Eye (tissue), 1 donor: ENCODE measurements around the gene ZBTB20.
A peak's percentile ranks its signal among the peaks of the same experiment; 100 is the strongest.

Source experiments
- DNase-seq: peaks from one replicate; pipeline ENCODE4 v3.0.0-alpha.2; 2015

ZBTB20 gene

DNA sequence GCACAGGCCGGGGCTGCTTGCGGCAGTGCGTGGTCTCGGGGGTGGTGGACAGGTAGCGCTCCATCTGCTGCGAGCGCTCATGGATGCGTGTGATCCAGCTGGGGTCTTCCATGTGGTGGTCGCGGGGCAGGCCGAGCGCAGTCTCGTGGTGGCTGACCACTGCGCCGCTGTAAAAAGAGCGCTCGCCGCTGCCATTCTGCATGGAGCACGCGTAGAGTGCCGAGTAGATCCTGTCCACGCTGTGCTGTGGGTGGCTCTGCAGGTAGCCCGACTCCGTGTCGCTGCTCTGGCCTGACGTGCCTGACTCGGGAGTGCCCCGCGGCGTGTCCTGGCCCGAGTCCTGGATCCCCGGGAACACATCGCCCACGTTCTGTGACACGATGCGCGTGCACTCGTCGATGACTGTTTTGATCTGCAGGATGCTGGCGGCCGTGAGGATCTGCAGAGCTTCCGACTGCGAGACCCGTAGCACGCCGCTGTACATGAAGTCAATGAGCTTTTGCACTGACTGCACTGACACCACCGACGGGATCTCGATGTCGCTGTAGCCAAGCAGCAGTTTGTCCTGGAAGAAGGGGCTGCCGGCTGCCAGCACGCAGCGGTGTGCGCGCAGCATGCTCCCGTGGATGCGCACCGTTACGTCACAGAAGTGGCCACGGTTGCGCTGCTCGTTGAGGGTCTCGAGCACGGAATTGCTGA is 795.8 kb downstream of the ZBTB20 start:
- no peak for DNase-seq

DNA sequence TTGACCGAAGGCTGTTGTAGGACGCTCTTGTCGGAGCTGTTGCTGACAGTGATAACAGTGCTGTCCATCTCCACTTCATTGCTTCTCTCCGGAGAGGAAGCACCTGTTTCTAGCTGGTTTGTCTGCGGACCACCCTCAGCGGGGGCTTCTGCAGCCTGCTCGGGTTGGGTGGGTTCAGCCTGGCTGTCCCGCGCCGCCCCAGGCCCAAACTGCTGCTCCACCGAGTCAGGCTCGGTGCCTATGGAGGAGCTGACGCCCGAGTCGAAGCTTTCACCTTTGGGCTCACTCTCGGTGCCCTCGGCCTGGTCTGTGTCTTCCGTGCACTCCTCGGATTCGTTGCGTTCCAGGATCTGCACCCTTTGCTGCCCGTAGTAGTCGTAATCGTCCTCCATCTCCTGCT is 796.4 kb downstream of the ZBTB20 start:
- DNase-seq = no peak

DNA sequence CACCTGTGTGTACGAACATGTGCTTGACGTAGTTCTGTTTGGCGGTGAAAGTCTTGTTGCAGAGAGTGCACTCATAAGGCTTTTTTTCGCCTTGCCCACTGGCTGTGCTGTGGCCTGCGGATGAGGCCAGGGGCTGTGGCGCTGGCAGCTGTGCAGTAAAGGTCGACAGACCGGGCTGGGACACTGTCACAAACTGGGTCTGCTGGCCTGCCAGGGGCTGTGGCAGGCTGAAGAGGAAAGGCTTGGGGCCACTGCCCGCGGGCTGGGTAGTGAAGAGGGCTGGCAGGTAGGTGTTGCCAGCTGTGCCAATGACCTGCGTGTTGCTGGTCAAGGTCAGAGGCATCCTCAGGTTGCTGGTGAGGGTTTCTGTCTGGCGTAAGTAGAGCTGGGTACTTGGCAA is 796.8 kb downstream of the ZBTB20 start:
- DNase-seq = no peak

DNA sequence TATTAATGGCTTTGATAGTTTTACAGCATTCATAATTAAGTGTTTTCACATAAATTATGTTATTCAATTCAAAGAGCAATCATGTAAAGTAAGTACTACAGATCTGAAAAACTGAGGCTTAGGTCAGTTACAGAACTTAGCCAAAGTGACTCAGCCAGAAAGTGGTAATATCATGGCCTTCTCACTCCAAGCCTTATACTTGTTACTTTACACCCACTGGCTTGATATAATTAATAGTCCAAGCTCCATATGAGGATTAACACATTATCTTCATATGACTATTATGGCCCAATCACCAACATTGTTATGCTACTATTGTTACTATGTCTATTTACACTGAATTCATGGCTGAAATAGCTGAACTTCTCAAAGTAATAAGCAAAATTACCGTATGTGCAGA is 802.6 kb downstream of the ZBTB20 start:
- no peak for DNase-seq

DNA sequence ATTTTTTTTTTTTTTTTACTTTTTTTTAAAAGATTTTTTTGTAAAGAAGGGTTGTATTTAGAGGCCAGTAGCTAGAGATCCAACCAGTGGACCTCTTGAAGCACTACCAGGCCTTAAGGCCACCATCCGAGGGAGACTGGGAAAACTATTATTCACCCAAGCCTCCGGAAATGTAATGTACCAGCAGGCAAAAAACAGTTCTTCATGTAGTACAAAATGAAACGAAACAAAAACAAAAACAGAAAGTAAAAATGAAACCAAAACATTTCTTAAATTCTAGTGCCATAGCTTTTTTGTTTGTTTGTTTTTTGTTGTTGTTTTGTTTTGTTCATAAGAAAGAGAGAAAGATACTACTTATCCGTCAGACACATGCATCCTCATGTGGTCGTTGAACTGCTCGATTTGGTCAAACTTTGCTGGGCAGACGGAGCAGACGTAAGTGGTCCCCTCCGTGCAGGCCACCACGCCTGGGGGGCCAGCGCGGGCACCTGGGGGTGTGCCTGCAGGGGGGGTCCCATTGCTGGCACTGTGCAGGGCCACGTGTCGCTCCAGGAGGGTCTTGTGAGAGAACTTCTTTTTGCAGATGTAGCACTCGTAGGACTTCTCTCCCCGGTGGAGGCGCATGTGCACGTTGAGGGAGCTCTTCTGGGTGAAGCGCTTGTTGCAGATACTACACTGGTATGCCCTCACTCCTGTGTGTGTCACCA is 808.3 kb downstream of the ZBTB20 start:
- no peak for DNase-seq

DNA sequence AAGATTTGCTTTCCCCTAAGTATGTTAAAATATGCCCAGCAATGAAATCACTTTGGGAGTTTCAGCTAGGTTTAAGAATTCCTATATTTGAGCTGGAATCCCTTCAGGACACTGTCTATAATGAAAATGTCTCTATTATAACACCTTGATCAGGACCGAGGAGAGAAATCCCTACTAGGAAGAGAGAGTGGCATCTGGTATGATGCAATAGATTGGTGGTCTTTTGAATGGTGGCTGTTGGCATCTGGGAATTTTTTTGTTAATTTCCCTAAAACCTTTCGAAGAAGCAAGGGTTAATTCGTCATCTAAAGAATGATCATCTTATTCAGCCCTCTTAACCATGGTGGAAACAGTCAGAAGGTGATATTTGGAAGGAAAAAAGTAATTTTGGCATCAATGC is 810.2 kb downstream of the ZBTB20 start:
- DNase-seq = no peak

DNA sequence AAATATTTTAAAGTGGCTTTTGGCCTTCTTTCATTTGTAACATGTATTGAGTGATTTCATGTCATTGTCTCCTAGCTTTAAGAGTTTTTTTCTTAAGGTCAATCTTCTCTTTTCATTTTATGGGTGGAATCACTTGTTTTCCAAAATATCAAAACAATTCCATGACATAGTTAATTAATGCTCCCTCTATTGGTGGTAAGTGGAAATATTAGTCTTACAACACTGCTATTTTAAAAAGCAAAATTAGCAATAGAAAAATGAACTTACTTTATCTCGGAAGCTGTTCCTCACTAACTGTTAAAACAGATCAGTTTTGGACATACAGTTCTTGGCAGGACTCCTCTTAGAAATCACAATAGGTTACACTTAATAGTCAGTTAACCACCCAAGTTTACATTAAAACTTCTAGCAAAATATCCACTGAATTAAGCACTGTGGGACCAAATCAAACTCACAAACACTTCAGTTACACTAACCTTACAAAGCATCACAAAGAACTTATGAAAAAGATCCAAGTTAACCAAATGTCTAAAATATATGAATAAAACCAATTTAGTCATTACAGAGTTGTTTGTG is 810.9 kb downstream of the ZBTB20 start:
- no peak for DNase-seq

DNA sequence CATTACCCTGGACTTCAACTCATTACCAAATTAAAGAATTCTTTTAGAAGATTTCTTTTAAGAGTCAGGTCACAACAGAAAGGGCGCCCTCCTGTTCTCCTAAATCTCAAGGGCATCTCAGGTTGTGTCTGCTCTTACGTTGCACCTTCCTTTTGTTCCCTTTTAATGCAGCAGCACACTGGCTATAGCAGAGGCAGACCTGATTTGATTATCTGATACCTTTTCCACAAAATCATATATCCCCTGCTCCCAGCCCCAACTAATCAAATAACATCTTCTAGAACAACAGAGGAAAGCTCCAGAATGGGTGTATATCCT is 813.2 kb downstream of the ZBTB20 start:
- no peak for DNase-seq

DNA sequence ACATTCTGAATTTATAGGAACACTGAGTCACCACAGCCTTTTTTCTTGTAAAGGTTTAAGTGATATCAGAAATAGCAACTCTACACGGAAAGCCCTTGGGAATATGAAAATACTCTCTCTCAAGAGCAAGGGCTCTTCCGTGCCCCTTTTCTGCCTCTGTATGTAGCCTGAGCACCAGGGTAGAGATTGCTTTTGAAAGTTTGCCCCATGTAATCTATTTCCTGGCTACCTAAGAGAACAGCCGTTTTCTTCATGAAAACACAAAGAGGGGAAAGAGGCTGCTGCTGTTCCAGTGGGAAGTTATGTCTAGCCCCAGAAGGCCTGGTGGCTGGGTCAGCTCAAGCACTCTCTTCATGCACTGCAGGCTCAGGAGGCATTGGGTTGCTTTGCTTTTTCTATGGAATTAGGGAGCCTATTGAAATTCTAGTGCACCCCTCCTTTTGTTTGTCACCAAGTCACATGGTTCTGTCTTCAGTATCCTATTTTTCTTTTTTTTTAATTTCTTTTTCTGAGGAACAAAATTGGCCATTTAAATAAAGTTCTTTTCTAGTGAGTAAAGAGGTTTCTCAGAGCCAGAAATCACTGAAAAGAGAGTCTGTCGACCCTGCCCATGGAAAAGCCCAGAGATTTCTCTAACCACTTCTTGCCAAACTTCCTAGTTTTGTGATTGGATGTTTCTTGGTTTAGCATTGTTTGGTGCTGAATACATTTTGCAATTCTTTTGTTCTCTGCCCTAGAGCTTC is 813.7 kb downstream of the ZBTB20 start:
- DNase-seq = no peak

DNA sequence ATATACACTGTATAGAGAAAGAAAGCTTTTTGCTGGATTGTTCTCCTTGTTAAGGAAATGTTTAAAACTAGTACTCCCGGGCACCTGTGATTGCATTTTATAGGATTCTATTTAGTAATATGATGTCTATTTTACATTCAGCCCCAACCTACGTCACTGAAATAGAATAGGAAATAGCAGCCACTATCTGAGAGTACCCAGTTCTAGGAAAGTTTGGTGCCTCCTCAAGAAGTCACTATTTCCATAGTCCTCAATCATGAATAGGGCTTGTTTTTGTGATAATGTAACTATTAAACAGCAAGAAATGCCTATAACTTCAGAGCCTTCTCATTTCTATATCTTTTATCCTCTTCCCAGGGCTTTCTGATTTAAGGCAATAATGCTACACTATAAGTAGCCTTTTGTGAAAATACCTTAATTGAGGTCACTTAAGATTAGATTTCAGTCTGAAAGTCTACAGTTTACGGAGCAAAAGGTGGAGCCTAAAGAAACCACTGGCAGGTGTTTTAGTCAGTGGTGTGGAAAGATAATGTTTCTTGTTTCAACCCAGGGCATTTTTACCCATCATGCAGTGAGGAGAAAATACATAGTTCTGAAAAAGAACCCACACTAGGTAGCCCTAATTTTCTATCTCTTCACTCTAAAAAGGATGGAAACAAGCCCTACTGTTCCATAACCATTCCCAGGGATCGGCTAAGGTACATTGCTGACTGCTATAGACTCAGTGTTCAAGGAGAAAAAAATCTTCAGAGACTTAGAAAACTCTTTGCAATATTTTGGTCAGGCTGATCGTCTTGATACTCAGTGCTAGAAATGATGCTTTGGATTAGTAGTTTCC is 814.5 kb downstream of the ZBTB20 start:
- DNase-seq = no peak

DNA sequence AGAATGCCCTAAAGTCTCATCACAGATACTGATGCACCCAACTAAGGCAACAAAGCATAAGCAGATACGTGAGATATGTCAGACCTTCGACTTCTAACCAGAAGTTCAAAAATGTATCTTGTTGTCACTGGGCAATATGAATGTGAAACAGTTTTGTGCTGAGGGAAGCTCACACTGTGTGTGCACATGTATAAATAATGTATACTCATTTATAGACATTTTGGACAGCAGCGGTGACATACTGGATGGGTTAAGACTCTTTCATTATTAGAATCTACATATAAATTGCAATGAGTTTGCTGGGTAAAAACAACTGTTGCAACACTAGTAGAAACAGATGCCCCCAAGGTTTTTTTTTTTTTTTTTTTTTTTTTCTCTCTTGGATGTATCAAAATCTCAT is 815.4 kb downstream of the ZBTB20 start:
- DNase-seq = no peak

DNA sequence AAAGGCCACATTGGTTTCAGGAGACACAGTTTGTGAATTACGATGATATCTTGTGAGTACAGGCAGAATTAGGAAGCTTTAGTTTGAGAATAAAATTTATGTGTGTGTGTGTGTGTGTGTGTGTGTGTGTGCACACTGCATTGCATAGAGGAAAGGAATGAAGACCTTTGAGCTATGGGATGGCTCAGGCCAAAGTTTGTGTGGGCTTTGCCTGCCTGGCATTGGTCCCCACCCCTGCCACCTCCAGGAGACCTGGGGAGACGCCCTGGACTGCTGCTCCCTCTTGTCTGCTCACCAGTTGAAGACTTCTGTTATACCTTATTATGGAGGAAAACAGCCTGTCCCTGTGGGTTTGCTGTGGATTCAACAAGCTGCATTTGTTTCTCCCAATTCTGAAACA is 816.1 kb downstream of the ZBTB20 start:
- DNase-seq = no peak

DNA sequence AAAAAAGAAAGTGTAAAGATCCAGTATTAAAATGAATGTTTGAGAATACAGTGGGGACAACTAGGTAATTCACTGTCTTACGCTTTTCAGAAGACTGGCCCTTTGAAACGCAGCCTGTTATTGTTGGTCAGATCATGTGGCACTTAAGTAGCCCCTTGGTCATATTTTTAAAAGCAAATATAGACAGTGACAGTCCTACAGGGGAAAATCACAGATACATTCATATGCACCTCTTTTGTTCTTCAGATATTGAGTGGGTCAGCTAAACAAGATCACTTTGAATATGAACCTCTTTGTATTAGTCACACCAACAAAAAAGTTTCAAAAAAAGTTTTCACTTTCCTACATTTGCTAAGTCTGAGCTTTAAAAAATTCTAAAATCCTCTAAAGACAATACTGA is 817.3 kb downstream of the ZBTB20 start:
- DNase-seq = no peak

DNA sequence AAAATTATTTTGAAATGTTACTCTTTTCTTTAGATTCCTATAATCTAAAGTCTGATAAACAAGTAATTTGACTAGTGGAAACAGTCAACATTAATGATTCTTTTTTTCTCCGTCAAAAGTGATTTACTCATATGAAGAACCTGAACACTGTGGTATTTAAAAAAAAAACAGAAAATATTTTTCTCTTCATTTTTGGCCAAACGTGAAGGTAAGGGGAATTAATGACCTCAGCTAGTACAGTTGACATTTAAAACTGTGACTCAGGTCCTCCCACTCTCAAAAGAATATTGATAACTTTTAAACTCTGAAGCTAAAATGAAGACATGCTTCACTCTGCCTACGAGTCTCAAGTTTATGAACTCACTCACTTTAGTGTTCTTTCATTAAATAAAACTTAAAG is 818.7 kb downstream of the ZBTB20 start:
- no peak for DNase-seq

DNA sequence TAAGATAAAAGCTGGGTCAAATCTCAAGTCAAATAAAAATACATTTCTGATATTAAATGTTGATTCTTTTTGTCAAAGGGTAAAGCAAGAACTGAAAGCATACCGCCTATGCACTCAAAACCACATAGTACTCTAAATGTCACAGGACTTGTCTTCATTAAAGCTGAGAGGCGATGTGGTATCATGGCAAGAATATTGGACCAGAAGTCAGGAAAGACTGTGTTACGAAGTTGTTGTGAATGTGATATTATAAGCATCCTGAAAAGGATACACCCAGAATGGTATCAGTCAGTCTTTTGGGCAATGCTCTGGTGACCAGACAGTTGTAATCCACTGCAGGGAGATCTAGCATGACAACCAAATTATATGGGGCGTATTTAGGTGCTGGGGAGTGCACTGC is 819.4 kb downstream of the ZBTB20 start:
- DNase-seq = no peak

DNA sequence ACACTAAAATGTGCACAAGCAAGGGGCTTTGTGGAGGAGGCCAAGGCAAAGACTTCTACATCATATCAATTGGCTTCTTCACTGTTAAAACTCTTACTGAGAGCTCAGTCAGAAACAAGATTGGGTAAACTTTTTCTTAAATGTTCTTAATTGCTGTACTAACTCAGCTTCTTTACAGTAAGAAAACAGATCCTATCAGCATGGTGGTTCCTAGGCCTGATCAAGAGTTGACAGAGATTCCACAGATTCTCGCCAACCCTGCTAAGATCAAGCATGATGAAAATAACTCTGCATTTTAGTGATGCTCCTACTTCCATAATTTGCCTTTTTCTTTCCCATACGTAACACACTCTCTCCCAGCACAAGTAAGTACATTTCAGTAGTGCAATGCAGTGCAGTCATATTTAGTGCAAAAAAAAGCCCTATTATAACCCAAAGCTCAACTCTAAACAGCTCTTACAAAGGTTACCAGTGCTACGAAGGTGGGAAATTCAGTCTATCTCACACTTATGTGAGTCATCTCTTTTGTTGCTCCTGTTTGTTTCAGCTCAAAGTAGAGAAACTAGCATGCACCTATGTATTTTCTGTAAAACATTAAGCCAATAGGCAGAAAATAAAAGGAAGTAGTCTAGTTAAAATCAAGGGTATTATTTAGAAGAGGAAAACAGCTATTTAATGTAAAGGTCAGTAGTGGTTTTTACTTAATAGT is 823.4 kb downstream of the ZBTB20 start:
- DNase-seq = no peak

DNA sequence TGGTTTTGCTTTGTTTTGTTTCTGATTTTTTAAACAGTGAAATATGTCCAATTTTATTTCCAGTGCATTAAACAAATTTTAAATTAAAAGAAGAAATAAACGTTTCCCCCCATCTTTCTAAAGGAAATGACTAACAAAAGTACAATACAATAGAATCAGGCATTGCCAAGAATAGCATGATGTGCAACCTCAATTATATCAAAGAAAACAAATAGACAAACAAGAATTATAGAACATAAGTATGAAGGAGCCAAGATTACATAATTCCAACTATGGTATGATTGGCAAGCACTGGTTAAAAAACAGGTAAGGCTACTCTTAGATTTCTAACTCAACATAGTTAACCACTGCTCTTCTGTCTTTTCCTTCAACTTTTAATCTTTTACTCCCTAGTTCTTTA is 826.8 kb downstream of the ZBTB20 start:
- no peak for DNase-seq

DNA sequence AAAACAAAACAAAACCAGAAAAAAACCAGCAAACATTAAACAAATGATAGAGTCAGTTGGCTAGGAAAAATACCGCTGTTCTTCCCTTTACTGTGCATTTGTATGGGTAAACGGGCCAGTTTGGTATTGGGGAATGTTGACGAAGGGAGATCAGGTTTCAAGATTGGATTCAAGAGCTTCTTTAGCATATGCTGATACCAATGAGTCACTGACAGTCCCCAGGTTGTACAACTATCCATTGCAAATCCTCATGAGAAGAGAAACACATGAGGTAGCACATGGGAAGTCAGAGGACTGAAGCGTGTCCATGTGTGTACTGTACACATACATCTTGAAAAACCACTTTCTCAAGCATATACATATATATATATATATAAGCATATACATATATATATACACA is 827.6 kb downstream of the ZBTB20 start:
- DNase-seq = peak; percentile 5

DNA sequence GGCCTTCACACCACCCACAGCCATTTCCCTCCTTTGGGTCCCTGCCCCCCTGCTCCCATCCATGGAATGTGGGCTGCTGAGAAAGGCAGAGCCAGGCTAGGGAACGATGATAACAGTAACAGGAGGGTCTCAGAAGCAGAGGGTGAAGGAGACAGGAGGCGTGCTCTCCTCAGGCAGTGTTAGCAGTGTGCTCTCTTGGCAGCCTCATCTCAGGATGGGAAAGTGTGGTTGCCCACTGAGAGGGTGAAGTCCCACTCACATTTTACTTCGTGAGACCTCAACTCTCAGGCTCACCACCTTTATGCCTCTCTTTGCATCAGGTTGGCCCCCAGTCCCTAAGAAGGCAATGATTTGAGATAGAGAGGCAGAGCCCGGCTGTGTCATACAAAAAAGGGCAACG is 828.8 kb downstream of the ZBTB20 start:
- DNase-seq = no peak

DNA sequence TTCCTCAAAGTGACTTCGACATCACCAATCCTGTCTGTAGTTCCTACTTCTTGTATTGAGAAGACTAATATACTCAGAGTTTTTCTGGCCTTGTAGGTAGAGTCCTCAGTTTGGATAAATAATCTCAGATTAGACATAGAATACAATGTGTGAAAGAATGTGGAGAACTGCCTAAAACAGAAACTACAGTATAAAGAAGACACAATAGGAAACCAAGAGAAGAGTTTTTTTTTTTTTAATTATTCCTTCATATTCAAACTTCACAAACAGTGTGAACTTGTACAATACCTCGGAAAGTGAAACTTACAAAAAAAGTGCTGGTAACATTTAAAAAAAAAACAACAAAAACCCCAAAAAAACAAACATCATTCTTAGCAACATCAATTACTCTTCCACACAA is 832.8 kb downstream of the ZBTB20 start:
- no peak for DNase-seq

DNA sequence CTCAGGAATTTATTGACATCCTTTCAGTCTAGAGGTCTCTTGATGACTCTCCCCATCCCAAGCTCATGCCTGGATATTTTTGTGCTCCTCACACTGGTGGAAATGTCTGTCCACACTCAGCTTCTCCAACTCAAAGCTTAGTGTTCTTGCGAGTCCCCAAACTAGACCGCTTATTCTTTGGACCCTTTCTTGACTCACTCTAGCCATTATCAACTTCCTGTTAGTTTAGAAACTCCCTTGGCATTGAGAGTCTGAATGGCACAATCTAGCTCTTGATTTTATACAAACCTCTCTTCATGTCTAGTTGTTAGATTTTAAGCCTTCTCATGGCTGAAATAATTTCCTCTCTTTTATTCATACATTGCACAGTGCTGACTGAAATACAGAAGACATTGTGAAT is 833.7 kb downstream of the ZBTB20 start:
- no peak for DNase-seq

DNA sequence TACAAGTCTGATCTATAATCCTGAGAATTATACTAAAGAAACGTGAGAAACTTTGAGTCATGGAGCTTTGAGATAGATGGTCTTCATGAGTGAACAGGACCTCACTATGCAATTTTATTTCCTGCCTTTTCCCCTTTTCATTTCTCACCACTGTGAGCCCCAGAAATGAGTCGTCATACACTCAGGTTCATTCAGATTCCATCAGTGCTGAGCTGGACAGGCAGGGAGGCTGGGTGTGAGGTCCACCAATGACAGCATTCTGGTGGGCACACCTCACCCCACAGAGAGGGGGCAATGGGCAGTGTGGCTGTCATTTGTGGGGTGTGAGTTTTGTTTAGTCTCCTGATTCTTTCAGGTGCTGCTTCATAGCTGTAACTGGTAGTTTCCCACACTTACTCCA is 836.4 kb downstream of the ZBTB20 start:
- DNase-seq = no peak
